OCI-LY7 (cell line): ENCODE results near the gene RAD51B.

Experiments
- CTCF ChIP-seq: fragments of 200-600 bp; sonication (generic); conservative IDR thresholded peaks from 2 replicates; pipeline ENCODE4 v1.5.1; 2014; ENCODE audit warnings: mild to moderate bottlenecking, antibody characterized with exemption, low read length, moderate library complexity, mixed read lengths
- EZH2phosphoT487 ChIP-seq: fragments of 200-600 bp; sonication (generic); IDR thresholded peaks from 2 replicates; pipeline ENCODE4 v1.6.1; 2018; ENCODE audit warnings: low read depth, borderline replicate concordance, mild to moderate bottlenecking, mixed run types, antibody characterized with exemption, low read length, moderate library complexity, mixed read lengths

GRCh38 chr14:68133856-68134255 is 314.3 kb downstream of the RAD51B start:
- TF ChIP-seq CTCF, result no peak
- TF ChIP-seq EZH2phosphoT487, result no peak
